NCI-H2171 (cell line): ENCODE results near the gene CD96.
"Not testable (repeated sequence)": the region's sequence is repeated elsewhere in the genome, so short reads cannot be mapped to it uniquely, and the experiment has no call there.

Experiments used
- DNase-seq: peaks from one replicate; lab custom pipeline; 2025; lab: John Stamatoyannopoulos, UW

Gene CD96

GRCh38 chr3:111627092-111627491 lies 85.1 kb downstream of the CD96 start:
- DNase-seq = no peak

DNA sequence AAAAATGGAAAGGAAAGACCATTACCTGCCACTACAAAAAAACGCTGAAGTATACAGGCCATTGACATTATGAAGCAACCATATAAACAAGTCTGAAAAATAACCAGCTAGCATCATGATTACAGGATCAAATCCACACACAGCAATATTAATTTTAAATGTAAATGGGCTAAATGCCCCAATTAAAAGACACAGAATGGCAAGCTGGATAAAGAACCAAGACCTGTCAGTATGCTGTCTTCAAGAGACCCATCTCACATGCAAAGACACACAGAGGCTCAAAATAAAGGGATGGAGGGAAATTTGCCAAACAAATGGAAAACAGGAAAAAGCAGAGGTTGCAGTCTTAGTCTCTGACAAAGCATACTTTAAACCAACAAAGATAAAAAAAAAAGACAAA lies 87.0 kb downstream of the CD96 start:
- DNase-seq = not testable (repeated sequence)

GRCh38 chr3:111630638-111631037 lies 88.6 kb downstream of the CD96 start:
- DNase-seq = not testable (repeated sequence)

DNA sequence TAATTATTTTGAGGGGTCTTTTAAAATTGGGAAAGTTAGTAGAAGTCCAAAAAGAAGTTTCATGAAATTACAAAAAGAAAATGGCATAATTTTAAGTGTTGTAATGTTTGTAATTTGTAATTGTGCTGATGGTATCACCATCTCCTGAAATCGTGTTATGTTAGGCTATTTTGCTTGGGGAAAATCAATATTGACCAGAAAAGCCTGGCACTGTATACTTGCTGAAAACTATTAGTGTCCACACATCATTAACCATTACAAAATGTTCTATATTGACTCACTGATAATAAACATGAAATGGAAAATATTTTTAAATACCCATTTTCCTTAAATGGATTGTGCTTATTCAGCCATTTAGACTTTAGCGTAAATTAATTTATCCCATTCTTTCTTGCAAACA lies 93.4 kb downstream of the CD96 start:
- DNase-seq = no peak

GRCh38 chr3:111636366-111636885 lies 94.4 kb downstream of the CD96 start:
- DNase-seq = no peak

DNA sequence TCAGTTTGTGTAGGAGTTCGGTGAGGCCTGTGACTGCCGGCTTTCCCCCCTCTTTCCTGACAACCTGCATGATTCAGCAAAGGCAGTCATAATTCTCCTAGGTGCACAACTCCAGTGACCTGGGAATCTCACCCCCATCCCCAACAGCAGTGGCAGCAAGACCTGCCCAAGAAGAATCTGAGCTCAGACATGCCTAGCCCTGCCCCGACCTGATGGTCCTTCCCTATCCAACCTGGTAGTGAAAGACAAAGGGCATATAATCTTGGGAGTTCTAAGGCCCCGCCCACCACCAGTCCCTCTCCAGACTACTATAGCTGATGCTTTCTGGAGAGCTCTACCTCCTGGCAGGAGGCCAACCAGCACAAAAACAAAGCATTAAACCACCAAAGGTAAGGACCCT lies 97.3 kb downstream of the CD96 start:
- no peak for DNase-seq

DNA sequence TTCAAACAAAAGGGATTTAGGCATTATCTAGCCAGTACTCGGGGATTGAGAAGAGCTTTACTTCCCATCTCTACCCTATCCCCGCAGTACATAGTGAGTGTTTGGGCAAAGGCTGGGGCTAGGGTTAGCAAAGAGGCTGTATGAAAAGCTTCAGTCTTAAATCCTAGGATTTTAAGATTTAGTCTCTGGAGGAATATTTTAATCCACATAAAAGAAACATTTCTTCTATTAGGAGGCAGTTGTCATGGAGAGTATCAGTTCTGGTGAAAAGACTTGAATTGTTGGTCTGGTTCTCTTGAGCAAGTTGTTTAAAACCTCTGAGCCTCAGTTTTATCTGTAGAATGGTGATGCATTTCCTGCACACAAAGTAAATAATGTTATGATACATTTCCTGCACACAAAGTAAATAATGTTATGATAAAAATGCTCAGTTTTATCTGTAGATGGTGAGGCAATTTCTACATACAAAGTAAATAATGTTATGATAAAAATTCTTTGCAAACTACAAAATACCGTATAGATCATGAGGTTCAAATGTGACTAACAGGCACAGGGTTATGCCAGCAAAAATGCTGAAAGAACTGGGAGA lies 107.1 kb downstream of the CD96 start:
- DNase-seq = no peak

DNA sequence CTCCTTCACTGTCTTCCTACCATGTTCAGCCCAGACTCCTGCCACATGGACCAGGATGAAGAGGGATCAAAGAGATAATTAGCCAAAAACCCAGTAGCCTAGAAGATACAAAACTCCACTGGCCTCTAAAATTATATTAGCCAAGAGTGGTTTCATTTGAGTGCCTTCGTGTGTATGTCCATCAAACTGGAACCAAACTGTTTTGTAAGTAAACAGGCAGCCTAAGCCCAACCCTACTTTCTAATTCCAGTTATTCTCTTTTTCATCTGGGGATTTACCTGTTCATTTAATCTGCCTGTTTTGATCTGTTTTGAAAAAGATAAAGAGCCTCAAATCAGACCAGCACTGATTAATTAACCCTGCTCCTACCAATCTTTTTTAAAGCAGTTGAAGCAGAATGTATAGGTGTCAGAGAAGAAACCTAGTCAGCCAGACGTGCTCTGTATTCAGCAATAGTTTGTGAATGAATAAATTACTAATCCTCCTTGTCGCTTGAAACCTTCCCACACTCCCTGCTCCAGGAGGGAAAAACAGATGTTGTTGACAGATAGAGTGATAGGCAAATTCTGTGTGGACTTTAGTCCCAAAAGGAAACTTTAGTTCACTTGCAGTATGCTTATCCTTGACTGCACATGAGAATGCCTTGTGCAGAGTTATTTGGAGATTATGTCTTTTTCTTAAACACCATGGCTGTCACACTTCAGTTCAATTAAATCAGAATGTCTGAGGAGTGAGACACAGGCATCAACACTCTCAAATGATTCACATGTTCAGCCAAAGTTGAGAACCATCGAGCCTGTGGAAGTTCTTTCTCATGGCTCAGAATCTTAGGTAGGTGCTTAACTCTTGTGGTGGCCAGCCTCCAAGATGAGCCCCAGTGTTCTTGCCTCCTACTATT lies 108.6 kb downstream of the CD96 start:
- no peak for DNase-seq

- DNase-seq = no peak
These were observed 110.6 kb downstream of the CD96 start for GRCh38 chr3:111652492-111653180.

DNA sequence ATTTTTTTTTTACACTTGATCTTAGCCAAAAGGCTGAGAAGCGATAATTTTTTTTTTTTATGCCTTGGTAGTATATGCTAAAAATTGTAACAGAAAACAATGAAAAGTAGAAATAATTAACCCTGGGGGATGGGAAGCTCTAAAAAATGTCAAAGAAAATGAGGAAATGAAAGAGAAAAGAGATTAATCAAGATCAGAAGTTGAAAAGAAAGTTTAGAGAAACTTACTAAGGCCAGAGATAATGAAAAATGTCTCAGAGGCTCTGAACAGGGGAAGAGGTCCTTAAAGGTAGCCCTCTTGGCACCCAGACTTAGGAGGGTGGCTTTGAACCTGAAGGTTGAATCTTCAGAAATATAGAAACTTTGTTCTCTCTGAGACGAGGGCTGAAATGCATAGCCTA lies 111.8 kb downstream of the CD96 start:
- DNase-seq = no peak

DNA sequence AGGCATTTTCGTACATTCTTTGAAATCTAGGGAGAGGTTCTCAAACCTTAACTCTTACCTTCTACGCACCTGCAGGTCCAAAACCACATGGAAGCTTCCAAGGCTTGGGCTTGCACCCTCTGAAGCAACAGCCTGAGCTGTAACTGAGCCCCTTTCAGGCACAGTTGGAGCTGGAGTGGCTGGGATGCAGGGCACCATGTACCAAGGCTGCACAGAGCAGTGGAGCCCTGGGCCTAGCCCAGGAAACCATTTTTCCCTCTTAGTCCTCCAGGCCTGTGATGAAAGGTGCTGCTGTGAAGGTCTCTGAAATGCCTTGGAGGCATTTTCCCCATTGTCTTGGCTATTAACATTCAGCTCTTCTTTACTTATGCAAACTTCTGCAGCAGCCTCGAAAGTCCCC lies 120.0 kb downstream of the CD96 start:
- DNase-seq = no peak

GRCh38 chr3:111662907-111663306 lies 120.9 kb downstream of the CD96 start:
- DNase-seq = no peak

- no peak for DNase-seq
These were observed 124.2 kb downstream of the CD96 start for GRCh38 chr3:111666041-111666735.

DNA sequence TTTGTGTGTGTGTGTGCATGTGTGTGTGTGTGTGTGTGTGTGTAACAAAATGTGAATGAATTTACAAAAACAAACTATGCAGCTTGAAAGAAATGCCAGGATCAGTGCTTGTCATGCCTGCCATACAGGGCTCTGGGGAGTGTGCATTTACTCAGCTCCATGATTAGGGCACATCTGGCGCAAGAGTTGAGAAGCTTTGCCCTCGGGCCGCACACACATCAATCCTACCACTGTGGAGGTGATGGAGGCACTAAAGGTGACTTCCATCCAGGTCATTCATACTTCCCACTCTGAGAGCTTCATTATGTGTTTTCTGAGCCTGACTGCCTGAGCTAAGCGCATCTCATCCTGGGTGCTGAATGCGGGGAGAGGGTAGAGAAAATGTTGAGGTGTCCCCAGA lies 125.2 kb downstream of the CD96 start:
- no peak for DNase-seq

DNA sequence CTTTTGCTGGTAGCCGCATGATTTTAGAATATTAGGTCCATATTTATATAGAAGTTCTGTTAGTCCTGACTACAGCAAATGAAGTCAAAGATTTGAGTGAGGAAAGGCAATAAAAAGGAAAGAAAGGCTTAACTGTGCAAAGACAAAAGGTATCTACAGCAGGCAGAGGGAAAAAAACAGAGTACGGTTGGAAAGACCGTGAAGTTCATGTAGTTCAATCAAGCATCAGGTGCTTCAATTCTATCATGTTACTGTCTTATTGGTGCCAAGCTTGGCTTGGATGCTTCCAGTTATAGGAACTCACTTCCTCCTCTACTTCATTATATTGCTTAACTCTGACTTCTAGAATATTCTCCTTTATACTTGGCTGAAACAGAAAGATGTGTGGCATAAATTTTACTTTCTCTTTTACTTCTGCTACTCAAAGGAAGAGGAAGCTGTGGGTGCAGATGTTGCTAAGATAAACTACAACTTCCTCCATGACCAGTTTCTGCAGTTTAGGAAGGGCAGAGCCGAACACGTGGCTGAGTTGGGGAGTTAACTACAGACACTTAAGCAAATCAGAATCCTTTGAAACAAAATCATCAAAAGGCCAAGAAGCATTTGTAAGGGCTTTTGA lies 125.7 kb downstream of the CD96 start:
- DNase-seq = no peak

GRCh38 chr3:111668326-111668725 lies 126.3 kb downstream of the CD96 start:
- no peak for DNase-seq

- peak; percentile 55 for DNase-seq
These were observed 127.0 kb downstream of the CD96 start for GRCh38 chr3:111668888-111669488.

GRCh38 chr3:111669926-111670630 lies 128.1 kb downstream of the CD96 start:
- no peak for DNase-seq

- not testable (repeated sequence) for DNase-seq
These were observed 130.5 kb downstream of the CD96 start for GRCh38 chr3:111672461-111672860.

DNA sequence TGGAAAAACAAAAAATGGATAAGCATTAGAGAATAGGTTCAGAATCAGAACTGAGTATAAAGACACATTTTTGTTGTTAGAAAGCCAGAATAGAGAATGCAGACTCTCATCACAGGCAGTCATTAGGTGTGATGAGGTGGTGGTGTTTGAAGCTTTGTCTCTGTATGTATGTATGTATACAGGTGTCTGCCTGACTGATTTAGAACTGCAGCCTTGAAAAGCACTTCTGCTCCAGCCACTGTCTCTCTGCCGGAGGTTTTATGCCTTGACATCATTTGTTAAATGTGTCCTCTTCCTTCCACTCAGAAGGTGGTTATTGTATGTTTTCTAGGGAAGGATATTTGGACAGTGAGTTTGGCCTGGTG lies 133.8 kb downstream of the CD96 start:
- DNase-seq = no peak
